Measurements from ENCODE around the gene GCGR.

The GCGR gene

GRCh38 chr17:81802048-81802758, 1.7 kb upstream of the GCGR start:
- H3K27ac ChIP-seq, result no peak overlapping the region
- in situ Hi-C loops (cut with HindIII; ENCODE audit: low pct_ligation_motif_present, low sequenced_read_pairs), result no loop called here
- TF ChIP-seq CTCF (IDR thresholded peaks at IDR 0.05; ENCODE audit: low read depth, low read length, missing control alignments), result no peak

GRCh38 chr17:81802856-81803643, 900 bp upstream of the GCGR start:
- peaks cover 58% of the 10 kb centered on the region for H3K27me3 ChIP-seq (replicated peaks)
- DNase-seq, result no peak
- H3K36me3 ChIP-seq (replicated peaks), result no peaks in the 10 kb centered on the region
- TF ChIP-seq CTCF (IDR thresholded peaks at IDR 0.05; ENCODE audit: low read depth, low read length, missing control alignments), result no peak
- H3K27ac ChIP-seq, result no peak overlapping the region
- H3K4me3 ChIP-seq (ENCODE audit: low read depth, low read length), result no peak overlapping the region
- in situ Hi-C loops (cut with HindIII; ENCODE audit: low pct_ligation_motif_present, low sequenced_read_pairs), result no loop called here

More at GRCh38 chr17:81802048-81802758, 1.7 kb upstream of the GCGR start:
- Histone ChIP-seq H3K36me3 (replicated peaks) (no peaks in the 10 kb centered on the region), H3K27me3 (replicated peaks) (peaks cover 54% of the 10 kb centered on the region), H3K4me3 (ENCODE audit: low read depth, low read length) (no peak overlapping the region)
- no peak for DNase-seq

GRCh38 chr17:81804559-81805399, 829 bp downstream of the GCGR start:
- no peak for DNase-seq
- in situ Hi-C loops (cut with HindIII; ENCODE audit: low pct_ligation_motif_present, low sequenced_read_pairs), result no loop called here
- H3K4me3 ChIP-seq (ENCODE audit: low read depth, low read length), result no peak overlapping the region
- H3K27me3 ChIP-seq (replicated peaks), result peaks cover 65% of the 10 kb centered on the region
- TF ChIP-seq CTCF (IDR thresholded peaks at IDR 0.05; ENCODE audit: low read depth, low read length, missing control alignments), result no peak
- no peaks in the 10 kb centered on the region for H3K36me3 ChIP-seq (replicated peaks)
- H3K27ac ChIP-seq, result no peak overlapping the region

- TF ChIP-seq CTCF (IDR thresholded peaks at IDR 0.05; ENCODE audit: low read depth, low read length, missing control alignments), result no peak
- Histone ChIP-seq H3K36me3 (replicated peaks) (no peaks in the 10 kb centered on the region), H3K27me3 (replicated peaks) (peaks cover 65% of the 10 kb centered on the region), H3K4me3 (ENCODE audit: low read depth, low read length) (no peak overlapping the region), H3K27ac (no peak overlapping the region)
- in situ Hi-C loops (cut with HindIII; ENCODE audit: low pct_ligation_motif_present, low sequenced_read_pairs), result no loop called here
- DNase-seq, result no peak
Measured at GRCh38 chr17:81805707-81806460, 1.9 kb downstream of the GCGR start.

DNA sequence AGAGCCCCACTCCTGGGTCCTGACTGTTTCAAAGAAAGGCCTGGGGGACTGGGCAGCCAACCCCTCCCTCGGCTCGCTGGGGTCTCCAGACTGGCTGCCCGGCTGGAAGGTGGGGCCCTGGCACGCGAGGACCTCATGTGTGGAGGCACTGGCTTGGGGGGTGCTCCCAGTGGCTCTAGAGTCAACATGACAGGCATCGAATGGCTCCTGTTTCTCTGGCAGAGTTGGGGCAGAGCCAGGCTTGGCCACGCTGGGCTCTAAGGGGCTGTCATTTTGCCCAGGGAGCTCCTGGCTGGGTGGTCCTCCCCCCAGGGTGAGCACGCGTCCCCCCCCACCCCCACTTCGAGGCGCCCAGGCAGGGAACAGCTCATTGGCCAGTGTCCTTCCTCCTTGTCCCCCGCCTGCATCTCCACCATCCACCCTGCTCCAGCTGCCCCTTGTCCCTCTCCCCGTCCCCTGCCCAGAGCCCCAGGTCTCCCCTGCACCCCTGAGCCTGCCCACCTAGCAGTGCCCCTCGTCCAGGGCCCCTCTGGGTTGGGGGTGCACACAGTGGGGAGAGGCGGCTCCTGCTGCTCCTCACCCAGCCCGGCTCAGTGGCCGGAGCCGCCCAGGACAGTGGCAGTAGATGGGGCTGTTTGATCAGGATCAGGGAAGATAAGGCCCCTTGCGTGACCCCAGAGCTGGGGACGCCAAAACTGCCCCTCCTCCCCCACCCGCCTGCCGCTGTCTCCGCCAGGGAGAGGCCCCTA, 2.7 kb downstream of the GCGR start:
- in situ Hi-C loops (cut with HindIII; ENCODE audit: low pct_ligation_motif_present, low sequenced_read_pairs), result no loop called here
- no peaks in the 10 kb centered on the region for H3K36me3 ChIP-seq (replicated peaks)

More for the DNA sequence above, 2.7 kb downstream of the GCGR start:
- no peak for TF ChIP-seq CTCF (IDR thresholded peaks at IDR 0.05; ENCODE audit: low read depth, low read length, missing control alignments)
- Histone ChIP-seq H3K27ac (no peak overlapping the region), H3K4me3 (ENCODE audit: low read depth, low read length) (no peak overlapping the region), H3K27me3 (replicated peaks) (peaks cover 62% of the 10 kb centered on the region)
- no peak for DNase-seq

All from brain microvascular endothelial cell (primary cell).